Measurements from ENCODE around the gene IL9. TPM values are rescaled to one million over a fixed set of nuclear protein-coding genes. Genes with fewer than 3 reads are reported as not detected.

The IL9 gene
- total RNA-seq, 1 experiment from 2014 or later: not detected

DNA sequence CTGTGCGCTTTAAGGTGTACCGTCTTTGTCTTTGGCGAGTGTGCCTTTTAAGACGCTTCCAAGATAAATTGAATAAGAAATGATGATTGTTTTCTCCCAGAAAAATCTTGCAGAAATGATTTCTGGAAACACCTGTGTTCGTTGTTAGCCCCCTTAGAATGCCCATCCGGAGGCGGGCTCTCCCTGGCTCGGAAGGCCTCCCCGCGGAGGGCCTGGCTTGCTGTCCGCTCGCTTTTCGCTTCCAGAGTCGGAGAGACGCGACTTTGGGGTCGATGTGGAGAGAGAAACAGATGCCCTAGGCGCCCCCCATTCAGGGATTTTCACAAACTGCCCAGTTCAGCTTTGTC lies 35.3 kb upstream of the IL9 start:
- CTCF ChIA-PET: no interaction called here
- BruUV-seq (replicated peaks): no TSS peak

DNA sequence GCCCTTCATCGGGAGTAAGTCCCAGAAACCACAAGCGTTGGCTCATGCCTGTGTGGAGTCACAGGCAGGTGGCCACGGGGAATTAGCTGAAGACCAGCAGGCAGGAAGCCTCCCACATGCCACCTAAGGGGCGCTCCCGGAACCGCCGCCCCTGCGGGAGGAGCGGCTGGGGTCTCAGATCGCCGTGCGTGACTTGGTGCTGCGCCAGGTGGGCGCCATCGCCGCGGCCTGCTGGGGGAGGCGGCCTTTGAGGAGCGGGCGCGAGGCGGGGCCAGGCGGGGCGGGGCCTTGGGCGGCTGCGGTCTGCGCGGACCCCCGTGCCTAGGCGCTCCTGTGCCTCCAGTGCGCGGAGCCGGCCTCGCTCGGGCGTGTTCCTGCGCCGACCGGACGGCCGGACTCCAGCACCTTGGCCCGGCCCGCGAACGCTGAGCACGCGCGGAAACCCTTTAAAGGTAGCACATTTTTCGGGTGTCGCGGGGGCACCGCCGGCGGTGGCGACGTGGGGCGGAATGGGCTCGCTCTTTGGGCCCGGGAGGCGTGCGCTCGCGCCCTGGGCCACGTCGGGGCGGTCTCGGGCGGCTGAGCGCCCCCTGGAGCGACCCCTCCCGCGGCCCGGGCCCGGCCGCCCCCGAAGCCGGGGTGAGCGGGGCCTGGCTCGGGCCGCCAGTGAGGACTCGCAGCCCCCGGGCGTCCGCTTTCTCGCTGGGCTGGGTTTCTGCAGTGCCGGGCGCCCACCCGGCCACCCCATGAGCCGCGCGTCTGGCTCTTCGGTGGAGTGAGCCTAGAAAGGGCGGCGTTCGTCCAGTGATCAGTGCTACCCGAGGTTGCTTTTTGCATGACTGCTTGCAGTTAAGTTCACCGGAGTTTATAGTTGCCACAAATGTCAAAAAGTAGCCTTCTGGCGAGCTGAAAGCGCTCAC lies 34.6 kb upstream of the IL9 start:
- H3K9me3 ChIP-seq (ENCODE audit: control insufficient read depth, insufficient read depth, low read depth, low read length): no peaks in the 10 kb centered on the region
- no peaks in the 10 kb centered on the region for H3K4me1 ChIP-seq (ENCODE audit: control insufficient read depth, insufficient read depth, low read length)
- no TSS peak for BruUV-seq (replicated peaks)
- DNase-seq (ENCODE audit: low read depth, low spot score) (no peak), ATAC-seq (no peak)
- ChIA-PET CTCF (no interaction called here), POLR2A (no interaction called here)
- H3K27me3 ChIP-seq (ENCODE audit: control insufficient read depth, insufficient read depth, low read length): peaks cover 15% of the 10 kb centered on the region
- in situ Hi-C loops (cut with HindIII; ENCODE audit: low pct_unique_long_range_greater_than_20kb, low sequenced_read_pairs) (no loop called here), intact Hi-C loops (cut with micrococcal nuclease; ENCODE audit: unreplicated experiment) (no loop called here)
- H3K36me3 ChIP-seq (ENCODE audit: control insufficient read depth, insufficient read depth, low read length): no peaks in the 10 kb centered on the region
- H3K4me3 ChIP-seq (ENCODE audit: low read depth in 2 of 2, low read length in 2 of 2): peak overlapping the region in 1 of 2 experiments; percentile 30; a peak in 1 of 4 replicates
- no peak for TF ChIP-seq SIN3A (IDR thresholded peaks at IDR 0.05; ENCODE audit: borderline replicate concordance, insufficient read depth, low read depth, low read length)
- TF ChIP-seq, protein P1, sequence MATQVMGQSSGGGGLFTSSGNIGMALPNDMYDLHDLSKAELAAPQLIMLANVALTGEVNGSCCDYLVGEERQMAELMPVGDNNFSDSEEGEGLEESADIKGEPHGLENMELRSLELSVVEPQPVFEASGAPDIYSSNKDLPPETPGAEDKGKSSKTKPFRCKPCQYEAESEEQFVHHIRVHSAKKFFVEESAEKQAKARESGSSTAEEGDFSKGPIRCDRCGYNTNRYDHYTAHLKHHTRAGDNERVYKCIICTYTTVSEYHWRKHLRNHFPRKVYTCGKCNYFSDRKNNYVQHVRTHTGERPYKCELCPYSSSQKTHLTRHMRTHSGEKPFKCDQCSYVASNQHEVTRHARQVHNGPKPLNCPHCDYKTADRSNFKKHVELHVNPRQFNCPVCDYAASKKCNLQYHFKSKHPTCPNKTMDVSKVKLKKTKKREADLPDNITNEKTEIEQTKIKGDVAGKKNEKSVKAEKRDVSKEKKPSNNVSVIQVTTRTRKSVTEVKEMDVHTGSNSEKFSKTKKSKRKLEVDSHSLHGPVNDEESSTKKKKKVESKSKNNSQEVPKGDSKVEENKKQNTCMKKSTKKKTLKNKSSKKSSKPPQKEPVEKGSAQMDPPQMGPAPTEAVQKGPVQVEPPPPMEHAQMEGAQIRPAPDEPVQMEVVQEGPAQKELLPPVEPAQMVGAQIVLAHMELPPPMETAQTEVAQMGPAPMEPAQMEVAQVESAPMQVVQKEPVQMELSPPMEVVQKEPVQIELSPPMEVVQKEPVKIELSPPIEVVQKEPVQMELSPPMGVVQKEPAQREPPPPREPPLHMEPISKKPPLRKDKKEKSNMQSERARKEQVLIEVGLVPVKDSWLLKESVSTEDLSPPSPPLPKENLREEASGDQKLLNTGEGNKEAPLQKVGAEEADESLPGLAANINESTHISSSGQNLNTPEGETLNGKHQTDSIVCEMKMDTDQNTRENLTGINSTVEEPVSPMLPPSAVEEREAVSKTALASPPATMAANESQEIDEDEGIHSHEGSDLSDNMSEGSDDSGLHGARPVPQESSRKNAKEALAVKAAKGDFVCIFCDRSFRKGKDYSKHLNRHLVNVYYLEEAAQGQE (IDR thresholded peaks at IDR 0.05; ENCODE audit: insufficient read depth in 1 of 2, low read depth in 2 of 2, low read length in 1 of 2): no peak
- TF ChIP-seq, protein P2, sequence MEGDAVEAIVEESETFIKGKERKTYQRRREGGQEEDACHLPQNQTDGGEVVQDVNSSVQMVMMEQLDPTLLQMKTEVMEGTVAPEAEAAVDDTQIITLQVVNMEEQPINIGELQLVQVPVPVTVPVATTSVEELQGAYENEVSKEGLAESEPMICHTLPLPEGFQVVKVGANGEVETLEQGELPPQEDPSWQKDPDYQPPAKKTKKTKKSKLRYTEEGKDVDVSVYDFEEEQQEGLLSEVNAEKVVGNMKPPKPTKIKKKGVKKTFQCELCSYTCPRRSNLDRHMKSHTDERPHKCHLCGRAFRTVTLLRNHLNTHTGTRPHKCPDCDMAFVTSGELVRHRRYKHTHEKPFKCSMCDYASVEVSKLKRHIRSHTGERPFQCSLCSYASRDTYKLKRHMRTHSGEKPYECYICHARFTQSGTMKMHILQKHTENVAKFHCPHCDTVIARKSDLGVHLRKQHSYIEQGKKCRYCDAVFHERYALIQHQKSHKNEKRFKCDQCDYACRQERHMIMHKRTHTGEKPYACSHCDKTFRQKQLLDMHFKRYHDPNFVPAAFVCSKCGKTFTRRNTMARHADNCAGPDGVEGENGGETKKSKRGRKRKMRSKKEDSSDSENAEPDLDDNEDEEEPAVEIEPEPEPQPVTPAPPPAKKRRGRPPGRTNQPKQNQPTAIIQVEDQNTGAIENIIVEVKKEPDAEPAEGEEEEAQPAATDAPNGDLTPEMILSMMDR (IDR thresholded peaks at IDR 0.05): no peak
- TF ChIP-seq POLR2AphosphoS5 (IDR thresholded peaks at IDR 0.05; ENCODE audit: low read depth, low read length): no peak
- TF ChIP-seq TCF7L2 (IDR thresholded peaks at IDR 0.05; ENCODE audit: low read depth, low read length): no peak
- H3K27ac ChIP-seq (ENCODE audit: low read length): no peak overlapping the region

More for the DNA sequence above, 35.3 kb upstream of the IL9 start:
- no peaks in the 10 kb centered on the region for H3K36me3 ChIP-seq (ENCODE audit: control insufficient read depth, insufficient read depth, low read length)
- ATAC-seq: no peak
- DNase-seq (ENCODE audit: low read depth, low spot score): no peak
- in situ Hi-C loops (cut with HindIII; ENCODE audit: low pct_unique_long_range_greater_than_20kb, low sequenced_read_pairs): no loop called here
- intact Hi-C loops (cut with micrococcal nuclease; ENCODE audit: unreplicated experiment): no loop called here
- peak overlapping the region in 1 of 2 experiments; percentile 30; a peak in 1 of 4 replicates for H3K4me3 ChIP-seq (ENCODE audit: low read depth in 2 of 2, low read length in 2 of 2)
- TF ChIP-seq POLR2AphosphoS5 (IDR thresholded peaks at IDR 0.05; ENCODE audit: low read depth, low read length): no peak
- TF ChIP-seq TCF7L2 (IDR thresholded peaks at IDR 0.05; ENCODE audit: low read depth, low read length): no peak
- no peak for TF ChIP-seq SIN3A (IDR thresholded peaks at IDR 0.05; ENCODE audit: borderline replicate concordance, insufficient read depth, low read depth, low read length)
- TF ChIP-seq, protein P2 (IDR thresholded peaks at IDR 0.05): no peak
- TF ChIP-seq, protein P1 (IDR thresholded peaks at IDR 0.05; ENCODE audit: insufficient read depth in 1 of 2, low read depth in 2 of 2, low read length in 1 of 2): no peak
- no peaks in the 10 kb centered on the region for H3K9me3 ChIP-seq (ENCODE audit: control insufficient read depth, insufficient read depth, low read depth, low read length)
- no peak overlapping the region for H3K27ac ChIP-seq (ENCODE audit: low read length)
- POLR2A ChIA-PET: no interaction called here
- H3K4me1 ChIP-seq (ENCODE audit: control insufficient read depth, insufficient read depth, low read length): no peaks in the 10 kb centered on the region
- peaks cover 14% of the 10 kb centered on the region for H3K27me3 ChIP-seq (ENCODE audit: control insufficient read depth, insufficient read depth, low read length)

All from Panc1 (cell line).